Measurements from ENCODE around the gene RYR1.

DNA sequence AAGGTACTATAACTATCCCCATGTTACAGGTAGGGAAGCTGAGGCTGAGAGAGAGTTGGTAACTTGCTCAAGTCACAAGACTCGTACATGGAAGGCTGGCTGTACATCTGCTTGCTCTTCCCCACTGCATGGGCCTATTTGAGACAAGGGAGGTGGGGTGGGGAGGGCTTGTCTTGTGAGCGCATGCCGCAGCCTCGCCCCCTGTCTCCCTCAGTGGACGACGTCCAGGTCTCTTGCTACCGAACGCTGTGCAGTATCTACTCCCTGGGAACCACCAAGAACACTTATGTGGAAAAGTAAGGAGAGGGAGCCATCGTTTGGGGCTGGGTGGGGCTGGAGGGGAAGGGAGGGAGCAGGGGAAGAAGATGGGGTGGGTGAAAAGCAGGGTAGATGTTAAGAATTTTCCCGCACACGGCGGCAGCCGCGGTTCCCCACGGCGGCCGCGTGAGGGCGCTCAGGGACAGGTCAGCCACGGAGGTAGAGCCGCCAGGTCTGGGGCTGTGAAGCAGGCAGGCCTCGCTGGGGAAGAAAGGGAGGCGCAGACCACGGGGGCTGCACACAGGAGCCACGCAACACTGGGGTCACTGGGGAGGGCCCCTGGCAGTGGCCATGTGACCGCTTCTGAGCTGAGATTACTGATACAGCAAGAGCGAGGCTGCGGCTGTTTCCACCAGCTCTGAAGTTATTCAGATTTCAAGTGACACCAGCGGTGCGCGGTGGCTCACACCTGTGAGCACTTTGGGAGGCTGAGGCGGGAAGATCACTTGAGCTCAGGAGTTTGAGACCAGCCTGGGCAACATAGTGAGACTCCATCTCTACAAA, 81.5 kb downstream of the RYR1 start:
- TF ChIP-seq, protein P1, sequence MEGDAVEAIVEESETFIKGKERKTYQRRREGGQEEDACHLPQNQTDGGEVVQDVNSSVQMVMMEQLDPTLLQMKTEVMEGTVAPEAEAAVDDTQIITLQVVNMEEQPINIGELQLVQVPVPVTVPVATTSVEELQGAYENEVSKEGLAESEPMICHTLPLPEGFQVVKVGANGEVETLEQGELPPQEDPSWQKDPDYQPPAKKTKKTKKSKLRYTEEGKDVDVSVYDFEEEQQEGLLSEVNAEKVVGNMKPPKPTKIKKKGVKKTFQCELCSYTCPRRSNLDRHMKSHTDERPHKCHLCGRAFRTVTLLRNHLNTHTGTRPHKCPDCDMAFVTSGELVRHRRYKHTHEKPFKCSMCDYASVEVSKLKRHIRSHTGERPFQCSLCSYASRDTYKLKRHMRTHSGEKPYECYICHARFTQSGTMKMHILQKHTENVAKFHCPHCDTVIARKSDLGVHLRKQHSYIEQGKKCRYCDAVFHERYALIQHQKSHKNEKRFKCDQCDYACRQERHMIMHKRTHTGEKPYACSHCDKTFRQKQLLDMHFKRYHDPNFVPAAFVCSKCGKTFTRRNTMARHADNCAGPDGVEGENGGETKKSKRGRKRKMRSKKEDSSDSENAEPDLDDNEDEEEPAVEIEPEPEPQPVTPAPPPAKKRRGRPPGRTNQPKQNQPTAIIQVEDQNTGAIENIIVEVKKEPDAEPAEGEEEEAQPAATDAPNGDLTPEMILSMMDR (IDR thresholded peaks at IDR 0.05) = peak in 3 of 4 experiments; percentile 47 to 87 (median 50)
- no peak for TF ChIP-seq POLR2AphosphoS5 (IDR thresholded peaks at IDR 0.05)
